ENCODE data around the gene MCRS1.

GRCh38 chr12:49548481-49548821 is 19.5 kb downstream of the MCRS1 start:
- no peak for TF ChIP-seq POLR2AphosphoS5 (IDR thresholded peaks at IDR 0.05)
- TF ChIP-seq EP300 (IDR thresholded peaks at IDR 0.05): no peak
